HepG2 (cell line): ENCODE results near the gene KCTD18. TPM values are rescaled to one million over a fixed set of nuclear protein-coding genes. Genes with fewer than 3 reads are reported as not detected.

Source experiments
- ATAC-seq: fragments of 200-7000 bp; cut with Tn5 transposase; 3 replicates; pipeline ENCODE4 v1.9.1; 2020; ENCODE audit warnings: mild to moderate bottlenecking, moderate library complexity
- BruUV-seq: library from RNA; stranded (reverse); fragments of 400-500 nt; replicated peaks from 2 replicates; lab custom pipeline; 2021; lab: Mats Ljungman, UMichigan
- CTCF ChIA-PET: fragments of 300-600 bp; formaldehyde crosslinking; extraction: SDS; loops from one replicate; lab custom pipeline; 2021; ENCODE audit warnings: low total read pairs, inconsistent platforms, low intra/inter-chr PET ratio; lab: Yijun Ruan, JAX
- POLR2A ChIA-PET: fragments of 350-600 bp; sonication (Branson Sonifier 250); formaldehyde crosslinking; loops from one replicate; lab custom pipeline; 2020; ENCODE audit warnings: antibody characterized with exemption, inconsistent platforms; lab: Yijun Ruan, JAX
- DNase-seq: peaks from one replicate; pipeline ENCODE4 v3.0.0-alpha.2; 2015; ENCODE audit warnings: low spot score
- FAIRE-seq: peaks from 3 replicates; lab custom pipeline; 2011; peaks lifted over from hg19 to GRCh38; lab: Jason Lieb, UNC
- H2AFZ ChIP-seq: one replicate; pipeline ENCODE4 v1.6.1; 2011; ENCODE audit warnings: low read length, inconsistent platforms
- H3K27ac ChIP-seq: fragments of 300-600 bp; 3 replicates; pipeline ENCODE4 v1.8.0; 2011; ENCODE audit warnings: mixed run types, mild to moderate bottlenecking, mixed read lengths, low read length, inconsistent platforms; ENCODE audit not compliant: insufficient read depth; ENCODE audit errors: extremely low read length
- H3K27me3 ChIP-seq, 2 experiments: fragments of 200-600 bp in 1 of 2; 2 replicates in 1 of 2; 3 replicates in 1 of 2; pipeline versions ENCODE4 v1.6.0 to v1.8.0; 2011; ENCODE audit warnings: low read length in 2 of 2, mild to moderate bottlenecking in 2 of 2, moderate library complexity in 2 of 2, inconsistent platforms in 1 of 2; ENCODE audit not compliant: insufficient read depth in 2 of 2, control insufficient read depth in 1 of 2
- H3K36me3 ChIP-seq, 2 experiments: fragments of 200-600 bp in 1 of 2; replicated peaks in 1 of 2; 2 replicates in 1 of 2; 3 replicates in 1 of 2; pipeline versions ENCODE4 v1.5.1 to v1.8.0; 2011; ENCODE audit warnings: low read length in 2 of 2, inconsistent platforms in 1 of 2; ENCODE audit not compliant: insufficient read depth in 2 of 2, control insufficient read depth in 1 of 2
- H3K4me1 ChIP-seq: 2 replicates; pipeline ENCODE4 v1.5.1; 2012; ENCODE audit warnings: low read length, inconsistent platforms; ENCODE audit not compliant: insufficient read depth
- H3K4me2 ChIP-seq: 2 replicates; pipeline ENCODE4 v1.6.0; 2011; ENCODE audit warnings: low read depth, low read length, inconsistent platforms
- H3K4me3 ChIP-seq, 3 experiments: fragments of 200-600 bp in 1 of 3; sonication (generic), shearing (Covaris generic) in 1 of 3; replicated peaks in 1 of 3; 2 replicates each; pipeline ENCODE4 v1.5.1; 2011 to 2016; ENCODE audit warnings: low read length in 3 of 3, inconsistent platforms in 2 of 3, low read depth in 2 of 3, mild to moderate bottlenecking in 2 of 3, control low read depth in 1 of 3, mixed read lengths in 1 of 3; ENCODE audit not compliant: insufficient read depth in 1 of 3
- H3K79me2 ChIP-seq: one replicate; pipeline ENCODE4 v1.6.1; 2011; ENCODE audit warnings: low read length, inconsistent platforms; ENCODE audit not compliant: insufficient read depth
- H3K9ac ChIP-seq: 2 replicates; pipeline ENCODE4 v1.6.0; 2011; ENCODE audit warnings: mild to moderate bottlenecking, low read depth, low read length, inconsistent platforms; ENCODE audit not compliant: insufficient read depth
- H3K9me3 ChIP-seq: 2 replicates; pipeline ENCODE4 v1.5.1; 2012; ENCODE audit warnings: mild to moderate bottlenecking, low read length
- H4K20me1 ChIP-seq: 2 replicates; pipeline ENCODE4 v1.6.0; 2011; ENCODE audit warnings: inconsistent platforms, mild to moderate bottlenecking, low read length, moderate library complexity; ENCODE audit not compliant: insufficient read depth
- CBFB ChIP-seq: sonication (generic); formaldehyde crosslinking; IDR thresholded peaks from 2 replicates; pipeline ENCODE4 v1.4.0; 2020; ENCODE audit warnings: missing genetic modification reagents
- CEBPB ChIP-seq: IDR thresholded peaks from 2 replicates; pipeline ENCODE4 v1.6.1; 2011; ENCODE audit warnings: low read depth, low read length, improper control_type of control experiment, borderline replicate concordance
- FOXP1 ChIP-seq, 2 experiments: fragments of 450-650 bp in 1 of 2; IDR thresholded peaks; 2 replicates each; pipeline ENCODE4 v1.6.1; 2017 to 2018; ENCODE audit warnings: antibody characterized with exemption in 1 of 2
- HCFC1 ChIP-seq: fragments of 150-350 bp; IDR thresholded peaks from 2 replicates; pipeline ENCODE4 v1.6.1; 2014; ENCODE audit warnings: low read depth, low read length
- KDM2A ChIP-seq: sonication (generic); formaldehyde crosslinking; IDR thresholded peaks from 2 replicates; pipeline ENCODE4 v1.4.0; 2020; ENCODE audit warnings: low read depth, missing genetic modification reagents, borderline replicate concordance
- NFKB2 ChIP-seq: sonication (generic); formaldehyde crosslinking; IDR thresholded peaks from 2 replicates; pipeline ENCODE4 v1.4.0; 2020; ENCODE audit warnings: missing genetic modification reagents, borderline replicate concordance
- SMAD1 ChIP-seq: sonication (generic); formaldehyde crosslinking; IDR thresholded peaks from 2 replicates; pipeline ENCODE4 v1.4.0; 2020; ENCODE audit warnings: missing genetic modification reagents, low read depth, mild to moderate bottlenecking, borderline replicate concordance
- SRSF9 ChIP-seq: fragments of 200-400 bp; formaldehyde crosslinking; IDR thresholded peaks from 2 replicates; pipeline ENCODE4 v1.6.1; 2018; ENCODE audit warnings: borderline replicate concordance, mild to moderate bottlenecking, low read depth, low read length; ENCODE audit not compliant: insufficient read depth, poor library complexity, severe bottlenecking
- WGBS: methylation state at CpG from one replicate; pipeline ENCODE4 v1.1.6; 2017; ENCODE audit warnings: low lambda C conversion rate; 5-methylcytosine and 5-hydroxymethylcytosine counted together
- in situ Hi-C: cut with HindIII; loops from 2 replicates; pipeline ENCODE4 v1.10.0; 2017; ENCODE audit warnings: low pct_unique_long_range_greater_than_20kb; ENCODE audit not compliant: extremely low pct_ligation_motif_present
- intact Hi-C: fragments of 100-400 bp; cut with micrococcal nuclease; formaldehyde crosslinking; loops from one replicate; pipeline ENCODE4 v1.10.0; 2022; ENCODE audit not compliant: unreplicated experiment
- polyA plus RNA-seq, 8 experiments: library from polyadenylated mRNA; depleted of rRNA in 3 of 8; stranded (reverse) in 7 of 8; unstranded in 1 of 8; fragments of >200 nt; fragmentation: Illumina TruSeq in 4 of 8; extraction: Trizol in 4 of 8; gene quantifications; 2 replicates each; pipeline versions ENCODE4 v1.2.1 to v1.2.3, GENCODE V29; 2011 to 2016; ENCODE audit warnings: low read depth in 4 of 8, missing spikeins in 1 of 8, mixed read lengths in 1 of 8; ENCODE audit not compliant: insufficient read depth in 1 of 8
- total RNA-seq, 5 experiments: library from RNA; depleted of rRNA; stranded (reverse); fragments of >200 nt; fragmentation: Illumina TruSeq; extraction: Trizol; gene quantifications; 2 replicates each; pipeline ENCODE4 v1.2.3, GENCODE V29; 2016; ENCODE audit warnings: low read depth in 1 of 5

KCTD18 gene
- total and polyA plus RNA-seq, 2 of the 13 experiments (the other 11 are each of a cell fraction or from before 2014, with no cell fraction given), result 2.2 to 7.1 TPM

- Histone ChIP-seq H3K4me3 (no peak overlapping the region), H3K27me3 (no peaks in the 10 kb centered on the region), H3K9ac (no peak overlapping the region), H3K4me2 (no peak overlapping the region), H4K20me1 (no peaks in the 10 kb centered on the region), H2AFZ (no peak overlapping the region), H3K79me2 (no peaks in the 10 kb centered on the region), H3K36me3 (peaks cover 1% of the 10 kb centered on the region in 2 experiments; a peak in 2 of 5 replicates), H3K4me1 (peaks cover 56% of the 10 kb centered on the region), H3K27ac (no peak overlapping the region), H3K9me3 (no peaks in the 10 kb centered on the region)
- POLR2A ChIA-PET, result interaction anchor here (3.0 kb wide), 1 partner anchor 24 kb away, joined by 9 read pairs; the partner anchor contains the start of gene KCTD18
- ATAC-seq (no peak), DNase-seq (no peak), FAIRE-seq (no peak)
- CTCF ChIA-PET, result no interaction called here
- WGBS, result 72% methylated on average over 3 of the region's 3 CpGs
- TF ChIP-seq CBFB (CRISPR knock-in tag), result no peak
- no peak for TF ChIP-seq NFKB2 (CRISPR knock-in tag)
- TF ChIP-seq FOXP1 (IDR thresholded peaks at IDR 0.05), result no peak
- no peak for TF ChIP-seq FOXP1 (CRISPR knock-in tag; IDR thresholded peaks at IDR 0.05)
- TF ChIP-seq HCFC1, result no peak
- TF ChIP-seq SRSF9, result no peak
- no peak for TF ChIP-seq SMAD1
- TF ChIP-seq CEBPB, result no peak
- no peak for TF ChIP-seq KDM2A (CRISPR knock-in tag)
- intact Hi-C loops (loop anchor here (10.0 kb wide), 1 partner anchor 250 kb away; no protein-coding TSS in a partner anchor), in situ Hi-C loops (loop anchor here (10.0 kb wide), 2 partner anchors 220 to 510 kb away; no protein-coding TSS in a partner anchor)
- no TSS peak for BruUV-seq
Measured at GRCh38 chr2:200484934-200485333, 24.9 kb downstream of the KCTD18 start.
